Subcutaneous adipose tissue (tissue), 4 donors: Measurements from ENCODE around the gene AGBL1. TPM values are rescaled to one million over a fixed set of nuclear protein-coding genes. Genes with fewer than 3 reads are reported as not detected.

Experiments used
- total RNA-seq, 4 donors: library from RNA; depleted of rRNA; stranded (reverse); fragments of >200 nt; gene quantifications; one replicate each; pipeline ENCODE4 v1.1.0, GENCODE V29; 2016
- TF ChIP-seq, protein P1 (sequence below): fragments of 450-650 bp; IDR thresholded peaks from one replicate; pipeline ENCODE4 v1.5.1; 2016; ENCODE audit warnings: low read depth, mild to moderate bottlenecking, control low read depth, antibody characterized with exemption, moderate library complexity

Gene AGBL1
- total RNA-seq, 4 donors from 2014 or later = not detected

DNA sequence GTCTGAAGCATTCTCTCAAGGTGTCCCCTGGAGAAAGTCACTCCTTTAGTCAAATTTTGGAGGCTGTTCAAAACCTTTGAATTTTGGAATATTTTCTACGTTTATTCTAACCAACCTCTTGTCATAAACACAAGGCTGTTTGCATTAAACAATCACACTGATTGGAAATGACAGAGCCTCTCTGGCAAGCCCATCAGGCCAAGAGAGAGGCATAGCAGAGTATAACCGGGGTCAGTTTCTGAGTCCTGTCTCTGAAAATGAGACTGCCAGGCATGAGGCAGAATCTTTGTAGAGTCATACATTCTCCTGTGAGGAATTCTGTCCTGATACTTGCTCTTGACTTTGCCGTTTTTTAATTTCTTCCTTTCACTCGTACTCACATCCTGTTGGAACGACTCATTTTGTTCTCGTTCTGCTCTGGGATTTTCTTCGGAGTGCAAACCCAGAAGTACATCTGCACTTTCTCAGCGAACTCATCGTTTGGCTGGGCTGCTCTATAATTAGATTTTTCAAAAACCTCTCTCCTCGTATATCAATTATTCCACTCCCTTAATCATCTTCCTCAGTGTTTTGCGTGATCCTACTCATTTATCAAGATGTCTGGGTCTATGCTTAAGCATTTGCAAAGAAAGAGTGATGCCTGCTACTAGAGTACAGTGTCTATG, 114.2 kb downstream of the AGBL1 start:
- TF ChIP-seq, protein P1, sequence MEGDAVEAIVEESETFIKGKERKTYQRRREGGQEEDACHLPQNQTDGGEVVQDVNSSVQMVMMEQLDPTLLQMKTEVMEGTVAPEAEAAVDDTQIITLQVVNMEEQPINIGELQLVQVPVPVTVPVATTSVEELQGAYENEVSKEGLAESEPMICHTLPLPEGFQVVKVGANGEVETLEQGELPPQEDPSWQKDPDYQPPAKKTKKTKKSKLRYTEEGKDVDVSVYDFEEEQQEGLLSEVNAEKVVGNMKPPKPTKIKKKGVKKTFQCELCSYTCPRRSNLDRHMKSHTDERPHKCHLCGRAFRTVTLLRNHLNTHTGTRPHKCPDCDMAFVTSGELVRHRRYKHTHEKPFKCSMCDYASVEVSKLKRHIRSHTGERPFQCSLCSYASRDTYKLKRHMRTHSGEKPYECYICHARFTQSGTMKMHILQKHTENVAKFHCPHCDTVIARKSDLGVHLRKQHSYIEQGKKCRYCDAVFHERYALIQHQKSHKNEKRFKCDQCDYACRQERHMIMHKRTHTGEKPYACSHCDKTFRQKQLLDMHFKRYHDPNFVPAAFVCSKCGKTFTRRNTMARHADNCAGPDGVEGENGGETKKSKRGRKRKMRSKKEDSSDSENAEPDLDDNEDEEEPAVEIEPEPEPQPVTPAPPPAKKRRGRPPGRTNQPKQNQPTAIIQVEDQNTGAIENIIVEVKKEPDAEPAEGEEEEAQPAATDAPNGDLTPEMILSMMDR = no peak

DNA sequence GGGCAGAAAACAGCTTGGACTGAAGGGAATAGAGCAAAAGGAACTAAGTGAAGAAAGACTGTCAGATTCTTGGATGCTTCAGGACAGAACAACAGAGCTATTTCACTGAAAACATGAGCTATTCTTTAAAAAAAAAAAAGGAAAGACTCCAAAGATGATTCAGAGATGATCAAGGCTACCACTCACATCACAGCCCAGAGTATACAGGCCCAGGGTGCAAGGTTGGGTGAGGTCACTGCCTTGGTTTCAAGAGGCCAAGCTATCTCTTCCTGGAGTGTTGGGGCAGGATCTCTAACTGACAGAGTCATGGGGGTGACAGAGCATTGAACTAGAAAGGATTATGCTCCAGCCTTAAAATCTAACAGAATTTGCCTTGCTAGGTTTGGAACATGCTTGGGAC, 118.1 kb downstream of the AGBL1 start:
- TF ChIP-seq, protein P1 = no peak

DNA sequence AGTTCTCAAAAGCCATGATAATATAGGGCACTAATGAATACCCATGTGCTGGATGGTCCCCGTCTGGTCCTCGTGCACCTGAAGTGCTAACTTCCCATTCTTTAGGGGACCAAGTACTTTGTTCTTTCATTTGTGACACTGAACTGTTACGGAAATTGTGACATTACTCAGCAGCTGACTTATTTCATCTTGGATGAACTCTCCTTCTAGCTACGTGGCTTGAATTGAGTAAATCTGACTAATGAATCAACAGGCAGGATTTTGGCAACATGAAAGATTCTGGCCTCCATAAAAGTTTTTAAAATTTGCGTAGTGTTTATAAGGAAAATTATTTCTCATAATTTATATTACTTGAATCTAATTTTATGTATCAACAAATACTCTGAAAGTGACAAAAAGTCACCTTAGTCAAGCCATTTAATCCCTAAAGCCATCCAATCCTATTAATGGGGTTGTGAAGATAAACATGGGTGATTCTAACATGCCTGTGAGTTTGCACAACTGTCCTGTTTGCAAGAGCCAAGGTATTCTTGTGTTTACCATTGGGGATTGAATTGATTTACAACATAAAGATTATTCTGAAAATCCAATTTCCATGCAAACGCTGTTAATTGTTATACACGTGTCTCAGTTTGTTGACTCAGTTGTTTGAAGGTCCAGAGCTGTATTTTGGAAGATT, 119.9 kb downstream of the AGBL1 start:
- TF ChIP-seq, protein P1 = no peak

DNA sequence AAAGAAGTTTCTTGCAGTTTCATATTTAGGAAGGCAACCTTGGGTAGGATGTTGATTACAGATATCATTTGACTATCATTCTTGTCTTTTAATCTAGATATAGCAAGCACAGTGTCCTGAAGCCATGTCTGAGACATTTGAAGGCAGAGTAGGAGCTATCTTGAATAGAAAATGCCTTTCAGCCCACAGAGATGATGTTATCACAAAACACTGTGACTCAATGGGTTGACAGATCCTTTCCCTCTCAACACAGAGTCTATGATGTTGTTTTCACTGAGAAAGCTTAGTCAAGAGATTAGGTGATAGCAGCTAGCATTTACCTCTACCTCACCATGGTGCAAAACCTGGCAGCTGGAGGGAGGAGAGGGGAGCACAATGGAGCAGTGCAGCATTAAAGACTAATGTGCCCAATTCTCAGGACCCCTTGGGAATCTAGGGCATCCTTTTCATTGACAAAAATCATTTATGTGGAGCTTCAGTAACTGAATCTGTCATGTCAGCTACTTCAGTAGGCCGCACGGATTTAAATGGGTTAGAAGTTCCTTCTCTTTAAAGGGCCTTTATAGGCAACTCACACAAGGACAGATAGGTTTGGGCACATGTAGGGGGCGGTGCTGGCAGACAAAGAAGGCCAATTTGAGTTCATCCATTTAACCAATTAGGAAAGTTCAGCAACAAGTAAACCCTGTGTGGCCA, 121.8 kb downstream of the AGBL1 start:
- TF ChIP-seq, protein P1 = no peak

DNA sequence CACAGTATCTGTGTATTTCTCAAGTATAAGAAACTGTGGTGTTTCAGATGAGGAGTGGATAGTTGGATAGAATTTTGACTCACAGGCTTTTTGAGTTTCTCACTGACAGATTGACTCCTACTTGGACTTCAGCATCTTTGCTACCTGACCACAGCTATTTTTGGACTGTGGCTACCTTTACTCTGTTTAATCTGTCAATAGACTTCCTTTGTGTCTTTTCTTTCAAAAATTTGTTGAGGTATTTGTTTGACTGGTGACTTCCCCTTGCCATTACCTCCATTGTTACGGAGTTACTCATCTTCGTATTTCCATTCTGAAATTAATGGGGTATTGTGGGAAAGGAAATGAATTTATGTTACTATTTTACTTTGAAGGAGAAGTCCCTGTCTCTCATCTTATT, 123.8 kb downstream of the AGBL1 start:
- TF ChIP-seq, protein P1 = no peak

DNA sequence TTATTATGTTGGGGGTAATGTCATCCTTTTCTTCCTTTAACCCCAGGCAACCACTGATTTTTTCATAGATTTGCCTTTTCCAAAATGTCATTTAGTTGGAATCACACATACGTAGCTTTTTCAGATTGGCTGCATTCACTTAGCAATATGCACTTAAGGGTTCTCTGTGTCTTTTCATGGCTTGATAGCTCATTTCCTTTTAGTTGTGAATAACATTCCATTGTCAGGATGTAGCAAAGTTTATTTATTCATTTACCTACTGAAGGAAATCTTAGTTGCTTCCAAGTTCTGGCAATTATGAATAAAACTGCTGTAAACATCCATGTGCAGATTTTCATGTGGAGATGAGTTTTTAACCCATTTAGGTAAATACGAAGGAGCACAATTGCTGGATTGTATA, 125.4 kb downstream of the AGBL1 start:
- TF ChIP-seq, protein P1 = no peak

DNA sequence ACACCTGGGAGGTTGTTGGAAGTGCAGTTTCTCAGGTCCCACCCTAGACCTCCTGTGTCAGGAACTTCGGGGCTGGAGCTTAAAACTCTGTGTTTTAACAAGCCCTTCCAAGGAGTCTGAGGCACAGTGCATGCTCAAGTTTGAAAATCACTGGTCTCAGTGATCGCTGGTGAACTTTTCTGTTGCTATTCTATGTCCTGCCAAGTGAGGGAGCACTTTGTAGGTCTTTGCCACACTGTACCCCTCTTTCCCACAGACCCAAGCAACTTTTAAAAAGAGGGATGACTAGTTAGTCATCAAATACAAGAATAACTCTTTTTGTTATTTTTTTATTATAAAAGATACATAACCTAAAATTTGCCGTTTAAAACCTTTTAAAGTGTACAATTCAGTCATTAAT, 133.7 kb downstream of the AGBL1 start:
- TF ChIP-seq, protein P1 = no peak
